ENCODE measurements around the gene ZNF346.

- TF ChIP-seq, protein P1, sequence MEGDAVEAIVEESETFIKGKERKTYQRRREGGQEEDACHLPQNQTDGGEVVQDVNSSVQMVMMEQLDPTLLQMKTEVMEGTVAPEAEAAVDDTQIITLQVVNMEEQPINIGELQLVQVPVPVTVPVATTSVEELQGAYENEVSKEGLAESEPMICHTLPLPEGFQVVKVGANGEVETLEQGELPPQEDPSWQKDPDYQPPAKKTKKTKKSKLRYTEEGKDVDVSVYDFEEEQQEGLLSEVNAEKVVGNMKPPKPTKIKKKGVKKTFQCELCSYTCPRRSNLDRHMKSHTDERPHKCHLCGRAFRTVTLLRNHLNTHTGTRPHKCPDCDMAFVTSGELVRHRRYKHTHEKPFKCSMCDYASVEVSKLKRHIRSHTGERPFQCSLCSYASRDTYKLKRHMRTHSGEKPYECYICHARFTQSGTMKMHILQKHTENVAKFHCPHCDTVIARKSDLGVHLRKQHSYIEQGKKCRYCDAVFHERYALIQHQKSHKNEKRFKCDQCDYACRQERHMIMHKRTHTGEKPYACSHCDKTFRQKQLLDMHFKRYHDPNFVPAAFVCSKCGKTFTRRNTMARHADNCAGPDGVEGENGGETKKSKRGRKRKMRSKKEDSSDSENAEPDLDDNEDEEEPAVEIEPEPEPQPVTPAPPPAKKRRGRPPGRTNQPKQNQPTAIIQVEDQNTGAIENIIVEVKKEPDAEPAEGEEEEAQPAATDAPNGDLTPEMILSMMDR (IDR thresholded peaks at IDR 0.05) = peak in 3 of 4 experiments; percentile 8 to 54 (median 50)
- TF ChIP-seq POLR2A (IDR thresholded peaks at IDR 0.05) = no peak
These were observed 16.8 kb upstream of the ZNF346 start for GRCh38 chr5:177005619-177006264.

Data from prostate gland (tissue), 2 donors.